HUES64 (cell line): Measurements from ENCODE around the gene MPIG6B.

Source experiments
- H3K27ac ChIP-seq: 2 replicates; pipeline ENCODE4 v1.7.0; 2013; ENCODE audit warnings: low read depth, low read length, inconsistent platforms
- H3K27me3 ChIP-seq: 2 replicates; pipeline ENCODE4 v1.6.1; 2013; ENCODE audit warnings: mild to moderate bottlenecking, low read length; ENCODE audit not compliant: insufficient read depth
- H3K36me3 ChIP-seq: 2 replicates; pipeline ENCODE4 v1.6.1; 2013; ENCODE audit warnings: mild to moderate bottlenecking, low read length; ENCODE audit not compliant: insufficient read depth
- H3K4me1 ChIP-seq: 2 replicates; pipeline ENCODE4 v1.6.1; 2013; ENCODE audit warnings: mild to moderate bottlenecking, low read length, moderate library complexity; ENCODE audit not compliant: insufficient read depth
- H3K4me3 ChIP-seq: 2 replicates; pipeline ENCODE4 v1.5.1; 2013; ENCODE audit warnings: mild to moderate bottlenecking, low read length, moderate library complexity
- H3K9ac ChIP-seq: 2 replicates; pipeline ENCODE4 v1.6.1; 2013; ENCODE audit warnings: mild to moderate bottlenecking, low read depth, low read length
- H3K9me3 ChIP-seq: 2 replicates; pipeline ENCODE4 v1.6.1; 2013; ENCODE audit warnings: low read depth, low read length; ENCODE audit not compliant: insufficient read depth
- WGBS: fragments of 150-250, 120-280 bp; methylation state at CpG from one replicate; pipeline ENCODE4 v1.1.7; 2013; ENCODE audit warnings: missing lambda C conversion rate; 5-methylcytosine and 5-hydroxymethylcytosine counted together

Gene MPIG6B

GRCh38 chr6:31725502-31726350 is 2.6 kb downstream of the MPIG6B start:
- 94% methylated on average over 12 of the region's 12 CpGs for WGBS
- Histone ChIP-seq H3K4me1 (peaks cover 7% of the 10 kb centered on the region; the same call in 1 of the 2 replicates), H3K27ac (no peak overlapping the region), H3K9me3 (no peaks in the 10 kb centered on the region), H3K4me3 (no peak overlapping the region), H3K27me3 (no peaks in the 10 kb centered on the region), H3K36me3 (peaks cover 32% of the 10 kb centered on the region), H3K9ac (no peak overlapping the region)

DNA sequence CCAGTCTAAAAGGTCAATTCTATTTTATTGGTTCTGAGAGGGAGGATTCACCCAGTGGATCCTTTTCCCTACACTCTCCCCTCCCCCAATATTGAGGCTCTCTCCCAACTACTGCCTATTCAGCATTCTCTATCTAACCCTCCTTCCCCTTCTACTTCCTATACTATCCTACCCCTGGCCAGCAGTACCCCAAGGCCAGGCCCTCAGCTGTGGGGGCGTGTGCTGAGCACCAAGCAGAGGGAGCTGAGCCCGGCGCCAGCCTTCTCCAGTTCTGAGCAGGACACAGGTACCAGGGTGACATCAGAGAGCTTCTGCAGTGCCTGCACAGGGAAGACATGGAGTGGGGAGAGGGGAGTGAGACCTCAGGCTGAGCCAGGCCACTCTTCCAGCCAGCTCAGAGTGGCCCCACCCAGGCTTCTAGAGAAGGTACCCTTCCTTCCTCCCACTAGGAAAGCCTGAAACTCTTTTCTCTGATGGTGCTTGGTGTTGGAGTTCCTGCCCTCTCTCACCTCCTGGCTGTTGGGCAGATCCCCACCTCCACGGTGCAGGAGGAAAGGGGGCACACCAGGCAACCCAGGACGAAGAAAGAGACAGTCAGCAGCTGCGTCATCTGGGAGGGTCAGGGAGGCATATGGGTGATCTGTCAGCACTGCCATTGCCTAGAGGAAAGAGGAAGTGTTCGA is 4.0 kb downstream of the MPIG6B start:
- H3K9ac ChIP-seq: no peak overlapping the region
- 88% methylated on average over 7 of the region's 7 CpGs for WGBS
- no peak overlapping the region for H3K27ac ChIP-seq
- H3K9me3 ChIP-seq: no peaks in the 10 kb centered on the region
- peaks cover 8% of the 10 kb centered on the region; the same call in 1 of the 2 replicates for H3K4me1 ChIP-seq
- H3K27me3 ChIP-seq: no peaks in the 10 kb centered on the region
- H3K36me3 ChIP-seq: peaks cover 45% of the 10 kb centered on the region
- no peak overlapping the region for H3K4me3 ChIP-seq

DNA sequence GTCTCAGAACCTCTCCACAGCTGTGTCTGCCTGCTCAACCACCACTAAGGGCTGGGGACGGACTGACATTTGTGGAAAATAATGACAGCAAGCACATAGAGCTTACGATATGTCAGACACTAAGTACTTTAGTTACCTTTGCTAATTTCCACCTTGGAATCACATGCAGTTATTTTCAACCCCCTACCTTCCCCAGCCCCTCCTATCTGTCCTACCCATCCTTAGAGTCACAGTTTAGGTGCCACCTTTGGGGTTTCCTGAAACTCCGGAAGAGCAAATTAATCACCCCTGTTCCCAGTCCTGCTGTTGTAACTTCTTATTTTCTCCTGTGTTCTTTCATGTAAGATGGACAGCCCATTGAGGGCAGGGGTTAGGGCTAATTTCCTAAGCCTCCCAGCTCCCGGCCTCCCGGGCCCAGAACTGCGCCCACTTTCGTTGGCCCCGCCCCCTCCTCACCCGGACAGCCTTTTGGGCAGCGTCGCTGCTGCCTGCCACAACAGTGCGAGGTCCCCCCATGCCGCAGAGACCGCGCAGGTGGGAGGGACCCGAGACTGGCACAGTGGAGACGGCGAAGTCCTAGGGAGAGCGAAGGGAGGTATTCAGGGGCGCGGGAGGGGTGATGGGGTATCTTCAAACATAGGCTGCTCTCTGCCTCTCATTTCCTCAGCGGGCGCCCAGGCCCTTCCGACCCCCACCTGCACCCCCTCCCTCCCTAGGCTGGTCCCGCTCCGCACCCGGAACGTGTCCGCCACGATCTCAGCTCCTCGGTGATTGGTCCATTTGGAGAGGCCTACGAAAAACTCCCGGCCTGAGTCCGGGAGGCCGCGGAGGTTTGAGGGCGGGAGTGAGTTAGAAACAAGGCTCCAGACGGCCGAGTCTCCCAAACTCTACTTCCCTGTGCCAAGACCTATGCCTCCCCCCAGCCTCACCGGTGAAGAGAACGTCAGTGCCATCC is 4.8 kb downstream of the MPIG6B start:
- peaks cover 52% of the 10 kb centered on the region for H3K36me3 ChIP-seq
- H3K9me3 ChIP-seq: no peaks in the 10 kb centered on the region
- H3K4me1 ChIP-seq: peaks cover 8% of the 10 kb centered on the region; the same call in 1 of the 2 replicates
- H3K27ac ChIP-seq: no peak overlapping the region
- peak overlapping the region; percentile 94; the same call in 1 of the 2 replicates for H3K4me3 ChIP-seq
- whole genome bisulfite sequencing: 93% methylated on average over 41 of the region's 41 CpGs
- H3K27me3 ChIP-seq: no peaks in the 10 kb centered on the region
- H3K9ac ChIP-seq: no peak overlapping the region

GRCh38 chr6:31728767-31729514 is 5.8 kb downstream of the MPIG6B start, which contains the start of gene DDAH2:
Gene DDAH2, minus strand, starts transcription at chr6:31729299. Its CDS starts 138 bp downstream, at chr6:31729161.
- H3K36me3 ChIP-seq: peaks cover 62% of the 10 kb centered on the region
- H3K4me1 ChIP-seq: peaks cover 8% of the 10 kb centered on the region; the same call in 1 of the 2 replicates
- 41% methylated on average over 36 of the region's 36 CpGs for WGBS
- H3K27ac ChIP-seq: peak within 1 kb of the TSS; percentile 84; the same call in 1 of the 2 replicates
- peak within 1 kb of the TSS; percentile 94 for H3K4me3 ChIP-seq
- no peaks in the 10 kb centered on the region for H3K9me3 ChIP-seq
- H3K27me3 ChIP-seq: no peaks in the 10 kb centered on the region
- peak within 1 kb of the TSS; percentile 80 for H3K9ac ChIP-seq

DNA sequence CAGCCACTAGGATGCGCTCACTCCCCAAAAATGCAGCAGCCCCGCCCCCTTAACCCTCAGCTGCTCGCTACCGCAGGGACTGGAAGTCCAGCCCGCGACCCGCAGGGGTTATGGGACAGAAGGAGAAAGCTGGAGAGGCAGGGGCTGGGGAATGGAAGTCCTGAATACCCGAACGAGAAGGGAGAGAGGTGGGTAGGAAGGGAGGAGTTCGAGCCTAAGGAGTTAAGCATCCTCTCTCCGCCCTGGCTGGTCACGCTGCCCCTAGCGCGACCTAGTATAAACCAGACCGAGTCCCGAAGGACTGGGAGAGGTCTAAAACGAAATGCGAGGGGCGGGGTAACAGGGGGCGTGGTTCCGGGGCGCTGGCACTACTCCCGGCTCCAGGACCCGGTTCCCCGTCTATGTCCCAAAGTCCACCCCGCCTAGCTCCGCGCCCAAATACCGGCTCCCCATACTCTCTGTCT is 6.4 kb downstream of the MPIG6B start:
- no peaks in the 10 kb centered on the region for H3K9me3 ChIP-seq
- peaks cover 66% of the 10 kb centered on the region for H3K36me3 ChIP-seq
- H3K4me3 ChIP-seq: peak overlapping the region; percentile 94
- H3K27ac ChIP-seq: peak overlapping the region; percentile 84; the same call in 1 of the 2 replicates
- WGBS: under 1% methylated on average over 29 of the region's 29 CpGs
- H3K9ac ChIP-seq: peak overlapping the region; percentile 80
- peaks cover 14% of the 10 kb centered on the region for H3K4me1 ChIP-seq
- no peaks in the 10 kb centered on the region for H3K27me3 ChIP-seq

DNA sequence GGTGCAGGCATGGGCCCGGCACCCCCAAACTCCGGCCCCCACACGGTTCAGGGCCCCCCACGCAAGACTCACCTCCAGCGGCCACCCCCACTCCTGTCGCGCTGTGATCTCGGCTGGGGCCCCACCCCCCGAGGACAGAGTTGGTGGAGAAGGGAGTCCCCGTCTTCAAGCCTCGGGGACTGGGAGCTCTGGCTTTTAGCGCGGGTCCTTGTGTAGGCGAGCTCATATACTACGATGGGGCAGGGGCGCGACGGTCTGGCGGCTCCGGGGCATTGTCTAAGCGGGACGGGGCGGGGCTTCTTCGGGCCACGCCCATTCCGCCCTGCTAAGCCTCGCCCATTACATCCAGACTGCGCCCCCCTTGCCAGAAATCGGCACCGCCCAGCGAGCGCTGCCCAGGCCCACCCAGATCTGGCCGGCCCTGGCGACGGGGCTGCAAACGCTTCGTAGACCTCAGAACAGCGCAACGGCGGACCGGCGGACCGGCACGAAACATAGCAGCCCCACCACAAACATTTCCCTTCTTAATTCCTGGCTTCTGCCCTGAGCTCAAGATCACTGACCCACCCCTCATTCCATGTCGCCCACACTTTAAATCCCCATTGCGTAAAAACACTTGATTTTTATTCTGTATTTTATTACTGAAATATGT is 6.9 kb downstream of the MPIG6B start:
- WGBS: under 1% methylated on average over 45 of the region's 46 CpGs
- H3K4me1 ChIP-seq: peaks cover 14% of the 10 kb centered on the region
- H3K9me3 ChIP-seq: no peaks in the 10 kb centered on the region
- peak overlapping the region; percentile 84; the same call in 1 of the 2 replicates for H3K27ac ChIP-seq
- H3K4me3 ChIP-seq: peak overlapping the region; percentile 94
- H3K27me3 ChIP-seq: no peaks in the 10 kb centered on the region
- H3K9ac ChIP-seq: peak overlapping the region; percentile 80
- peaks cover 66% of the 10 kb centered on the region for H3K36me3 ChIP-seq

DNA sequence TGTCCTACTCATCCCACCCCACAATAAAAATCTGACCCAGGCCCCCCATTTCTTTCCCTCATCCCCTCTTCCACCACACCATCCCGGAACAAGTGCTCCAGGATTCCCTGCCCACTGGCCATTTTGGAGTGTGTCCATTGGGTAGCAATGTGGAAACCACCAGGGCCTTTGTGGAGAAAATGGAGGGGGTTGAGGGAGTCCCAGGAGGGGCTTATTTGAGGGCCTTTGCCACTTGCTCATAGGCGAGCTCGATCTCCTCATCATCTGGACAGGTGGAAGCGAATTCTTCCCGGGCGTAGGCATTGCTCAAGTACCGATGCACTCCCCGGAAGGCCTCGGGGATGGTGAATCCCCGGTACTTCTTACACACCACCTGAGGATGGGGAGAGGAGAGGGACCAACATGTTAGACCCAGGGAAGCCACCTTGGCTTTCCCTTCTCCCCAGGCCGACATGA is 7.5 kb downstream of the MPIG6B start:
- Histone ChIP-seq H3K27me3 (no peaks in the 10 kb centered on the region), H3K4me3 (peak overlapping the region; percentile 94), H3K9me3 (no peaks in the 10 kb centered on the region), H3K36me3 (peaks cover 65% of the 10 kb centered on the region), H3K4me1 (peaks cover 14% of the 10 kb centered on the region), H3K9ac (no peak overlapping the region), H3K27ac (peak overlapping the region; percentile 32; the same call in 1 of the 2 replicates)
- 82% methylated on average over 11 of the region's 11 CpGs for WGBS

DNA sequence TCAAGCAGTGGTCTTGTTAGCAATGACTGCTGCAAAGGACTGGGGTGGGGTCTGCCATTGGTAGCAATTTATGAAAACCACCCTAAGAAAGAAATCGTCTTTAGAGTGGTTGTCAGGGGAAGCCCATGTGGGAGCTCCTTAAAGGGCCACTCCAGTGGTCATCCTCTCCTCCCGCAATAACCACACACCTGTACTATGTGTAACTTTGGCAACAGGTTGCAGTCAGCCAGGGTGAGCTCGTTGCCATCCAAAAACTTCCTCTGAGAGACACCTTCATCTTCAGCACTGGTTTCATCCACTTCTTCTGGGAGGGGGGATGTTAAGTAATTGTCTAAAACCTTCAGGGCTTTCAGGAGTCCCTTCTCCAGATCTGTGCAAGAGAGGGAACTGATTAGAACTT is 8.9 kb downstream of the MPIG6B start:
- peaks cover 19% of the 10 kb centered on the region for H3K4me1 ChIP-seq
- H3K27ac ChIP-seq: no peak overlapping the region
- no peak overlapping the region for H3K9ac ChIP-seq
- H3K4me3 ChIP-seq: no peak overlapping the region
- H3K36me3 ChIP-seq: peaks cover 52% of the 10 kb centered on the region
- WGBS: 85% methylated on average over 3 of the region's 3 CpGs
- no peaks in the 10 kb centered on the region for H3K27me3 ChIP-seq
- no peaks in the 10 kb centered on the region for H3K9me3 ChIP-seq

DNA sequence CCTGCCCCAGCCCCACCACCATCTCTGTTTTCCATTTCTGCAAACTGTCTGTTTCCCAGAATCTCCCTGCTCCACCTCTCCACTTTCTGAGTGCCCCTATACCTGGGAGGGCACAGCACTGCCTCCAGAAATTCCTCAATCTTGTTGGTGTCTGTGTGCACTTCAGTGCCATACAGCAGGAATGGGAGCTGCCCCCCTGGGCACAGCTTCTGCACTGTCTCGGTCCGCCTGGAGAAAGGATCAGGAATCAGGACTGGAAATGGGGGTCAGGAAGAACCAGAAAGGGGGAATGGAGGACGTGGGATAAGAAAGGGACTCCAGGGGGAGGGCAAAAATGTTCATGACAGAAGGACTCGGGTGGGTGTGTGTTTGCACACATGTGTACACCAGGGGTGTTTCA is 10.6 kb downstream of the MPIG6B start:
- H3K36me3 ChIP-seq: peaks cover 38% of the 10 kb centered on the region
- H3K9ac ChIP-seq: no peak overlapping the region
- H3K9me3 ChIP-seq: no peaks in the 10 kb centered on the region
- WGBS: 95% methylated on average over 4 of the region's 4 CpGs
- no peaks in the 10 kb centered on the region for H3K27me3 ChIP-seq
- H3K27ac ChIP-seq: no peak overlapping the region
- H3K4me3 ChIP-seq: peak overlapping the region; percentile 90; the same call in 1 of the 2 replicates
- H3K4me1 ChIP-seq: peaks cover 34% of the 10 kb centered on the region
